SKM-1 (cell line): Measurements from ENCODE around the gene FANCC.

ENCODE experiments used
- DNase-seq: peaks from one replicate; lab custom pipeline; 2025; ENCODE audit not compliant: unreplicated experiment; lab: John Stamatoyannopoulos, UW

Gene FANCC

DNA sequence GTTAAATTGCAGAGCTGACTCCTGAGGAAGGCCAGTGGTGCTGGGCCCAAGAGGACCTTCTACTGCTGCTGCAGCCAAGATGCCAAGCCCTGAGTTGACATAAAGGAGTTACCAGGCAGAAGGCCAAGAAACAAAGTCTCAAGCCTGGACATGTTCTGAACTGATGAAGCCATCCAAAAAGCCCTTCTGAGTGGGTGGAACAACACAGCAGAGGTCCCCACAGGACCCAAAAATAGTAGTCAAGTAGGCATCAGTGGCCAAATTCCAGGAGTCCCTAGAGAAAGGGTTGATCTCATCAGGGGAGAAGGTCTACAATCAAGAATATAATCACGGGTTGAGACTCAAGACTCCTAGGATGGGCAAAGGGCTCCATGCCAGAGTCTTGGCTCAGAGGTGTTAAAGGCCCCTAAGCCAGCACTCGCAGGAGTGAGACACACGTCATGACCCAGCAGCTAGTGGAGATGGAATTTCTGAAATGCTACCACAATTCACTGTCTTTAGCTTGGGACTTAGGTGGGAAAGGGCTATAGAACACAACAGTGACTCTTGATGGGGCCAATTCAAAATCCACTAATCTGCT is 119.7 kb downstream of the FANCC start:
- DNase-seq = no peak

GRCh38 chr9:95193480-95193879 is 124.0 kb downstream of the FANCC start:
- DNase-seq = no peak

DNA sequence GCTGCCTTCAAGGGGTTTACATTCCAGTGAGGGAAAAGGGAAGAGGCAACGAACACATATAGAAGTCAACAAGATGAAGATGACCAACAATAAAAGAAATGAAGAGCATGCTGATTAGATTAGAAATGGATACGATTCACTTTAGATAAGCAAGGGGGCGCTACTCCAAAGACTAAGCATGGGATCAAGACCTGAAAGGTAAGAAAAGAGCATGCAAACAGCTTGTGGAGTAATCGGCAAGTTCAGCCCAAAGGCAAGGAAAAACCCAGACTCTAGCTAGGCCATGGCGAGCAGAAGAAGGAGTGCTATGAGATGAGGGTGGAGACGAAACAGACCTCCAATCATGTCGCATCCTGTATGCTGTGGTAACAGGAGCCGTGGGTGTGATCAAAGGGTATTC is 124.4 kb downstream of the FANCC start:
- DNase-seq = no peak

GRCh38 chr9:95192631-95193030 is 124.9 kb downstream of the FANCC start:
- no peak for DNase-seq

GRCh38 chr9:95190413-95190812 is 127.1 kb downstream of the FANCC start:
- no peak for DNase-seq

- no peak for DNase-seq
These were observed 128.0 kb downstream of the FANCC start for GRCh38 chr9:95189251-95190098.

DNA sequence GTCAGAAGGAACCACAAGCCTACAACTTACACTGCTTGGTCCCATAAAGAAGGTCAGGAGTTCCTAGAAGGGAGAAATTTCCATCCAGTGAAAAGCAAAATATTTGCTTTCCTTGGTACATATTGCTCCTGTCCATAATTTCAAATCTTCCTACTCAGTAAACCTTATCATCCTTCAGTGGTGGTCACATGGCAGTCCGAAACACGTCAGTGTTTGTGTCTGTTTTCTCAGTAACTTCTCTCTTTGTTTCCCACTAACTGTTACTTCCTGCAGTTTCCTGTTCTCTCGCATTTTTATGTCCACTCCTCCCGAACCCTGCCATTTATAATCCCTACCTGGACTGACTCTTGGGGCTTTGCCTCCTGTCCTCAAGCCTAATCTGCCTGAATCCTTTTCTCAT is 129.1 kb downstream of the FANCC start:
- no peak for DNase-seq

GRCh38 chr9:95185956-95186355 is 131.6 kb downstream of the FANCC start:
- DNase-seq = no peak

DNA sequence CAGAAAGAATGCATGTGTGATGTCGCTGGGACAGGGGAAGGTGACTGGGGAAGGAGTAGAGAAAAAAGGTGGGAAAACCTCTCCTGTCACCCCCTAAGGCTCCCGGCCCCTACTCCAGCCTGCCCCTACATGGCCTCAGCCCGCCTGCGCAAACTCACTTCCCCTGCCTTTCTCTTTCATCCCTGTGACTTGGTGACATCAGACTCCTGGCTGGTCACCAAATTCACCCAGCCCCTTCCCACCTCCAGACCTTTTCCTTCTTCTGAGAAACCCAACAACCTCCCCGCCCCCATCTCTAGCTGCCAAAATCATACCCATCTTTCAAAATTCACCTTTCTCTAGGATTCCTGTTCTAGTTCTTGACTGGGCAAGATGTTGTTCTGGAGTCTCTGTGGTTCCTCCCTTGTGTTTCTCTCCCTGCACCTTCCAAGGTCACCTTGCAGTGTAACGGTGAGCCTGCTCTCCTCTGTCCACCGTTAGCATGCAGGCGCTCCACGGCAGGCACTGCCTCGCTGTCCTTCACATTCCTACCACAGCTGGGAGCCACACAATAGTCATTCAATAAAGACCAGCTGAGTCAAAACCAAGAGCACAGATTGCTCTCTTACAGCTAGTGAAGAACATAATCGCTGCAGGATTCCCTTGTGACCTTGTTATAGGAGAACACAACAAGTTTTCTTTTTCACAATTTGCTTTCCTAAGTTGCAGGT is 134.5 kb downstream of the FANCC start:
- no peak for DNase-seq

DNA sequence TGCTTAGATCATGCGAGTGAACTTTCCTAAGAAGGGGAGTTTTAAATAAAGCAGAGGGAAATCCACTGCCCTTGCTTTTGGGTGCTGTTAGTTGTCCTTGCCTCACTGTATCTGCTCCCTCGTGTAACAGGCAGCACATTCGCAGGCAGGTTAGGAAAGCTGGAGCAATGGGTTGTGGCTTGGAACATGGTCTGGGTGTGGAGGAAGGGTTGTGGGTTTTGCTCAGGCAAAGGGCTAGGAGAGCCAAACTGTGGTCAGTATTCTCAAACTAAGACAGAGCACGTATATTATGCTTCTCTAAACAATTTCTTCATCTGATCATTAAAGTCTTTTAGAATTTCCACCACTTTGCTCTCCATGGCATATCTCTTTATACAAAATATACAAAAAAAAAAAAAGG is 135.7 kb downstream of the FANCC start:
- no peak for DNase-seq

DNA sequence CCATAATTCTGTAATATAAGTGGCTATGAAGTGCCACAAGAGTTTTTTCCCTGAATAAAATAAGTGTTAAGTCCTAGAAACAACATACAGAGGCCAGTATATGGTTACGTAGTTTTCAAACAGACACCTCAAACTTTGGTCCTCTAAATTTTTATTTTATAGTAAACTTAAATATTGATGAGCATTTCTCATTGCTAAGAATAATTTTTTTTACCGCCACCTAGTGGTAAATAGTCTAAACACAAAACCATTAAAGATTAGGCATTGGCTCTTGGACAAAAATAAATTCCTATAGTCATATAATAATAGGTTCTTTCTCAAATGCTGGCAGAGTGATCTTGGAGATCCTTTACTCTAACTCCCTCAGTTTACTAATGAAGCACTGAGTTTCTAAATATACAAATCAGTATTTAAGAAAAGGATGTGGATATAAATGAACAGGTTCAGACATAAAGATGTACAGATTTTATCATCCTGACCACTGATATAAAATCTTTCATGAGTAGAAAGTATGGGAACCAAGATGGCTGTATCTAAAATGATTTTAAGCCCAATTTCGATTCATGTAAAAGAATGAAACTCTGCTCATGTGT is 136.2 kb downstream of the FANCC start:
- DNase-seq = no peak

DNA sequence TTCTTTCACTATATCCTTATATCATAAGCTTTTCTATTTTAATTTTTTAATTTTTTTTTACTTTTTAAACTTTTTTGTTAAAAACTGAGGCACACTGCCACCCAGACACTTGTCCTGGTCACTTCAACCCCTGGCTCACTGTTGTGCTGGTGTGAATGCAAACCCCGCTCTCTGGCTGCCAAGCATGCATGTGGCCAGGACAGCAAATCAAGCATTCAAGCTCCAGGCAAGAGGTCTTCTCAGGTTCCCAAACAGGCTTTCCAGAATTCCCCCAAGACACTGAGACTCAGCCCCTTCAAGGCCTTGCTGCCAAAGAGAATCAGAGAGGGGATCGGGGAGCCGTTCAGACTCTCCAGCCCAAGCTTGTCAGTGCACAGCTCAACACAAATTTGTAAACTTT is 139.9 kb downstream of the FANCC start:
- no peak for DNase-seq

DNA sequence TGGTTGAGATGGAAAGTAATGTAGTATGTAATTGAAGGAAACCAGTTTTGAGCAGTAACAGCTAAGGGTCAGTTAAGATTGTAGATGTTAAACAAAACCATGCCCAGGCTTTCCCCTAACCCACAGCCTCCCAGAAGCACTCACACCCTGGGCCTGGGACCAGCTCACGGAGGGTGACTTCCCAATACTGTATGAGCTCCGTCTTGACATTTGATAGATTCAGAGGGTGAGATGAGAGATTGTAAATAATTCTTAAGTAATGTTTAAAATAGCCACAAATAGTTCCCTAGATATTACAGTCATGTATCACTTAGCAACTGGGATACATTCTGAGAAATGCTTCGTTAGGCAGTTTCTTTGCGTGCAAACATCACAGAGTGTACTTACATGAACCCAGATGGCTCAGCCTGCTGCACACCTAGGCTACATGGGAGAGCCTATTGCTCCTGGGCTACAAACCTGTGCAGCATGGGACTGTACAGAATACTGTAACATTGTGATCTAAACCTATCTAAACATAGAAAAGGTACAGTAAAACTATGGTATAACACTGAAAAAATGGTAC is 140.7 kb downstream of the FANCC start:
- no peak for DNase-seq

DNA sequence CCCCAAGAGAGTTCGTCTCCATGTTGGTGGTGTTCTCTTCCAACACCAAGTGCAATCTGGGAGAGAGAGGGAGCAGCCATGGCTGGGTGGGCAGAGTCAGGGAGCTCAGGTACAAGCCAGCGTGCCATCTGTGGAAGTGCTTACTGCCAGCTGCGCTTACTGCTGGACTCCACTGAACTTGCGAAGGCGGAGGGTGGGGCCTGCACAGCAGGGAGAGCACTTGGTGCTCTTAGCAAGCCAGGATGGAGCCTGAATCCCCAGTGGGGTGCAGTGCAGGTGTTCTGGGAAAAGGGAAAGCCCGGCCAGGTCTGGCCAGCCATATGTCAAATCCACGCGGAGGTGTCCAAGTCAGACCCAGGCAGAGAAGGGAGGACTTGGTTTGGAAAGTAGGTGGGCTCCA is 142.0 kb downstream of the FANCC start:
- no peak for DNase-seq

DNA sequence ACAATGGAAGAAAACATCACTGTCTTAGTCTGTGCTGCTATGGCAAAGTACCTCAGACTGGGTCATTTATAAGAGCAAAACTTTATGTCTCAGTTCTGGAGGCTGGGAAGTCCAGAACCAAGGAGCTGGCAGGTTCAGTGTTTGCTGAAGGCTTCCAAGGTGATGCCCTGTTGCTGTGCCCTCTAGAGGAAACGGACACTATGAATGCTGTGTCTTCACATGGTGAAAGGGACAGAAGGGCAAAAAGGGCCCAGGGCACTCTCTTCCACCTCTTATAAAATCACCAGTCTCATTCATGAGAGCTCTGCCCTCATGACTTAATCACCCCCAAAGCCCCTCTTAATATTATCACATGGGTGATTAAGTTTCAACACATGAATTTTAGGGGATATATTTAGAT is 143.5 kb downstream of the FANCC start:
- DNase-seq = no peak

GRCh38 chr9:95171596-95171995 is 145.9 kb downstream of the FANCC start:
- no peak for DNase-seq

GRCh38 chr9:95171001-95171400 is 146.5 kb downstream of the FANCC start:
- no peak for DNase-seq

GRCh38 chr9:95167998-95168397 is 149.5 kb downstream of the FANCC start:
- DNase-seq = no peak

GRCh38 chr9:95165004-95165403 is 152.5 kb downstream of the FANCC start:
- no peak for DNase-seq

GRCh38 chr9:95157481-95158151 is 159.9 kb downstream of the FANCC start:
- DNase-seq = no peak

GRCh38 chr9:95156074-95156473 is 161.4 kb downstream of the FANCC start:
- no peak for DNase-seq
